AG04449 (cell line): ENCODE results near the gene ATAD5.

Experiments
- CTCF ChIA-PET: fragments of 350-600 bp; formaldehyde crosslinking; extraction: SDS; loops from one replicate; lab custom pipeline; 2021; ENCODE audit warnings: antibody characterized with exemption; lab: Yijun Ruan, JAX
- POLR2A ChIA-PET: fragments of 400-600, 350-600 bp; formaldehyde crosslinking; extraction: SDS; loops from one replicate; lab custom pipeline; 2020; ENCODE audit warnings: antibody characterized with exemption, inconsistent platforms; lab: Yijun Ruan, JAX
- DNase-seq: peaks from one replicate; pipeline ENCODE4 v3.0.0-alpha.2; 2010; ENCODE audit warnings: low read depth, low spot score
- H3K4me3 ChIP-seq: 2 replicates; pipeline ENCODE4 v1.5.1; 2011; ENCODE audit warnings: low read depth, mild to moderate bottlenecking, control low read depth, low read length
- CTCF ChIP-seq: IDR thresholded peaks from one replicate; pipeline ENCODE4 v1.5.1; 2011; ENCODE audit warnings: mild to moderate bottlenecking, moderate library complexity, low read length, control low read depth, inconsistent platforms; ENCODE audit not compliant: insufficient read depth; ENCODE audit errors: missing control alignments

The ATAD5 gene

GRCh38 chr17:30854146-30854545, 22.4 kb downstream of the ATAD5 start:
- no peak for TF ChIP-seq CTCF
- DNase-seq: no peak
- POLR2A ChIA-PET: no interaction called here
- CTCF ChIA-PET: no interaction called here
- H3K4me3 ChIP-seq: no peak overlapping the region

DNA sequence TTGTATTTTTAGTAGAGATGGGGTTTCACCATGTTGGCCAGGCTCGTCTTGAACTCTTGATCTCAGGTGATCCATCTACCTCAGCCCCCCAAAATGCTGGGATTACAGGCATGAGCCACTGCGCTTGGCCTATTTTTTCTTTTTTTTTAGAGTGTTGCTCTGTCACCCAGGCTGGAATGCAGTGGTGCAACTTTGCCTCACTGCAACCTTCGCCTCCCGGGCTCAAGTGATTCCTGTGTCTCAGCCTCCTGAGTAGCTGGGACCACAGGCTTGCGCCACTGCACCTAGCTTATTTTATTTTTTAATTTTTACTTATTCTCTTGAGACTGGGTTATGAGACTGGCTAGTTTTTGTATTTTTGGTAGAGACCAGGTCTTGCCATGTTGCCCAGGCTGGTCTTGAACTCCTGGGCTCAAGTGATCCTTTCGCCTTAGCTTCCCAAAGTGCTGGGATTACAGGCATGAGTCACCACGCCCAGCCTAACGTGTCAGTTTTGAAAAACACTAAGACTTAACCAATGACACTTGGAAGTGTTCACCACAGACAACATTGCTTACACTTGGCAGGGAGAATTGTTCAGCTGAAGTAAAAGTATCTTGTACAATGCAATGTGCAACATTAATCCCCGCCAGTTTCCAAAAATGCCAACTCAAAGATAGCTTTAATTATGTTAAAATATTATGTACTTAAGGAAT, 26.9 kb downstream of the ATAD5 start:
- DNase-seq: no peak
- ChIA-PET CTCF (interaction anchor here (1.1 kb wide), 1 partner anchor 8 kb away, joined by 3 read pairs; no protein-coding TSS in a partner anchor), POLR2A (interaction anchor here (0.6 to 0.8 kb wide), 2 partner anchors 28 to 36 kb away, joined by 3 read pairs; no protein-coding TSS in a partner anchor)
- H3K4me3 ChIP-seq: no peak overlapping the region
- no peak for TF ChIP-seq CTCF

- no peak for DNase-seq
- TF ChIP-seq CTCF: no peak
- POLR2A ChIA-PET: no interaction called here
Measured at GRCh38 chr17:30864636-30865035, 32.9 kb downstream of the ATAD5 start.

DNA sequence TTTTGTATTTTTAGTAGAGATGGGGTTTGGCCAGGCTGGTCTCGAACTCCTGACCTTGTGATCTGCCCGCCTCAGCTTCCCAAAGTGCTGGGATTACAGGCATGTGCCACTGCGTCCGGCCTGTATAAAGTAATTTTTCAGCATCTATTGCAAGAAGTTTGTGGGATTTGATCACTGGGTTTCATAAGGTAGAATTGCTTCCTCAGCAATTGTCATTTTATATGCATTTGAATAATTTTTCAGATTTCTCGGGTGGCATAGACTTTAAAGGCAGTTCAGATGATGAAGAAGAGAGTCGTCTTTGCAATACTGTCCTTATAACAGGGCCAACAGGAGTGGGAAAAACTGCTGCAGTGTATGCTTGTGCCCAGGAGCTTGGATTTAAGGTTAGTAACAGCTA, 37.2 kb downstream of the ATAD5 start:
- ChIA-PET POLR2A (no interaction called here), CTCF (no interaction called here)
- no peak for TF ChIP-seq CTCF
- no peak for DNase-seq
- H3K4me3 ChIP-seq: no peak overlapping the region

More at GRCh38 chr17:30864636-30865035, 32.9 kb downstream of the ATAD5 start:
- CTCF ChIA-PET: no interaction called here
- H3K4me3 ChIP-seq: no peak overlapping the region

DNA sequence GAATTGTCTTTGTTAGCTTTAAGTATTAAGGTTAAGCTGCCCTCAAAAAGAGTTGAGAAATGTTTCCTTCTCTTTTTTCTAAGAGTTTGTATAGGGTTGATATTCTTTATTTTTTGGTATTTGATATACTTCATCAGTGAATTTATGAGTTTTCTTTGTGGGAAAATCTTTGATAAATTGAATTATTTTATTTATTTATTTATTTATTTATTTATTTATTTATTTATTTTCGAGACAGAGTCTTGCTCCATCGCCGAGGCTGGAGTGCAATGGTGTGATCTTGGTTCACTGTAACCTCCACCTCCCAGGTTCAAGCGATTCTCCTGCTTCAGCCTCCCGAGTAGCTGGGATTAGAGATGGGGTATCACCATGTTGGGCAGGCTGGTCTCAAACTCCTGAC, 54.4 kb downstream of the ATAD5 start:
- TF ChIP-seq CTCF: no peak
- no peak overlapping the region for H3K4me3 ChIP-seq
- DNase-seq: no peak
- ChIA-PET CTCF (interaction anchor here (0.8 kb wide), 2 partner anchors 10 to 61 kb away, joined by 3 read pairs; no protein-coding TSS in a partner anchor), POLR2A (no interaction called here)

- no peak for DNase-seq
- no peak overlapping the region for H3K4me3 ChIP-seq
- CTCF ChIA-PET: no interaction called here
- POLR2A ChIA-PET: interaction anchor here (0.6 to 1.1 kb wide), 2 partner anchors 35 to 54 kb away, joined by 3 read pairs; no protein-coding TSS in a partner anchor
- TF ChIP-seq CTCF: no peak
Measured at GRCh38 chr17:30894236-30894635, 62.5 kb downstream of the ATAD5 start.
